Measurements from ENCODE around the gene CASP10.

DNA sequence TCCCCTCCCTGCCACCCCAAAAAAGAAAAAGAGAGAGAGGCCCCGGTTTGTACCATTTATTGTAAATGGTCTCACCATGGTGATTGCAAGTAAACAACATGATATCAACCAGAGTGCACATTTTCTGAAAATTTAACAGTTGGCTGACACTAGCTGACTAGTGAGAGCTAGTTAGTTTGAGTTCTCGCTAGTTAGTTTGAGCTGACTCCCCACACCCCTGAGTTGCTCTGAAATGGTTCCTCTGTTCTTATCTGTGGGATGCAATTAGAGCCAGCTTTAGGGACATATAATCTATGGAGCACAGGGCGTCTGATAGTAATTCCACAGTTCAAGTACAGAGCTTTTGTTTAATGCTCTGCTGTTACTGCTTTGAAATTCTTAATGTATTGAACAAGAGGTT lies 13.1 kb downstream of the CASP10 start:
- TF ChIP-seq, protein P1, sequence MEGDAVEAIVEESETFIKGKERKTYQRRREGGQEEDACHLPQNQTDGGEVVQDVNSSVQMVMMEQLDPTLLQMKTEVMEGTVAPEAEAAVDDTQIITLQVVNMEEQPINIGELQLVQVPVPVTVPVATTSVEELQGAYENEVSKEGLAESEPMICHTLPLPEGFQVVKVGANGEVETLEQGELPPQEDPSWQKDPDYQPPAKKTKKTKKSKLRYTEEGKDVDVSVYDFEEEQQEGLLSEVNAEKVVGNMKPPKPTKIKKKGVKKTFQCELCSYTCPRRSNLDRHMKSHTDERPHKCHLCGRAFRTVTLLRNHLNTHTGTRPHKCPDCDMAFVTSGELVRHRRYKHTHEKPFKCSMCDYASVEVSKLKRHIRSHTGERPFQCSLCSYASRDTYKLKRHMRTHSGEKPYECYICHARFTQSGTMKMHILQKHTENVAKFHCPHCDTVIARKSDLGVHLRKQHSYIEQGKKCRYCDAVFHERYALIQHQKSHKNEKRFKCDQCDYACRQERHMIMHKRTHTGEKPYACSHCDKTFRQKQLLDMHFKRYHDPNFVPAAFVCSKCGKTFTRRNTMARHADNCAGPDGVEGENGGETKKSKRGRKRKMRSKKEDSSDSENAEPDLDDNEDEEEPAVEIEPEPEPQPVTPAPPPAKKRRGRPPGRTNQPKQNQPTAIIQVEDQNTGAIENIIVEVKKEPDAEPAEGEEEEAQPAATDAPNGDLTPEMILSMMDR (IDR thresholded peaks at IDR 0.05): no peak
- TF ChIP-seq, protein P2, sequence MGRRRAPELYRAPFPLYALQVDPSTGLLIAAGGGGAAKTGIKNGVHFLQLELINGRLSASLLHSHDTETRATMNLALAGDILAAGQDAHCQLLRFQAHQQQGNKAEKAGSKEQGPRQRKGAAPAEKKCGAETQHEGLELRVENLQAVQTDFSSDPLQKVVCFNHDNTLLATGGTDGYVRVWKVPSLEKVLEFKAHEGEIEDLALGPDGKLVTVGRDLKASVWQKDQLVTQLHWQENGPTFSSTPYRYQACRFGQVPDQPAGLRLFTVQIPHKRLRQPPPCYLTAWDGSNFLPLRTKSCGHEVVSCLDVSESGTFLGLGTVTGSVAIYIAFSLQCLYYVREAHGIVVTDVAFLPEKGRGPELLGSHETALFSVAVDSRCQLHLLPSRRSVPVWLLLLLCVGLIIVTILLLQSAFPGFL (CRISPR knock-in tag; IDR thresholded peaks at IDR 0.05; ENCODE audit: borderline replicate concordance): no peak
- TF ChIP-seq ELF4 (CRISPR knock-in tag; IDR thresholded peaks at IDR 0.05; ENCODE audit: low read depth) (no peak), NR2C2 (CRISPR knock-in tag; IDR thresholded peaks at IDR 0.05) (no peak), NR3C1 (CRISPR knock-in tag; conservative IDR thresholded peaks at IDR 0.05; ENCODE audit: low read depth) (no peak), ZNF138 (CRISPR knock-in tag; conservative IDR thresholded peaks at IDR 0.05) (no peak), NFYB (CRISPR knock-in tag; conservative IDR thresholded peaks at IDR 0.05; ENCODE audit: low read depth) (no peak), MXD4 (CRISPR knock-in tag; IDR thresholded peaks at IDR 0.05; ENCODE audit: borderline replicate concordance) (no peak), ZBTB21 (CRISPR knock-in tag; IDR thresholded peaks at IDR 0.05; ENCODE audit: borderline replicate concordance) (no peak), MYBL2 (CRISPR knock-in tag; IDR thresholded peaks at IDR 0.05) (no peak), ZNF416 (CRISPR knock-in tag; IDR thresholded peaks at IDR 0.05) (no peak), FOXP1 (CRISPR knock-in tag; IDR thresholded peaks at IDR 0.05; ENCODE audit: borderline replicate concordance) (no peak)
- TF ChIP-seq, protein P3, sequence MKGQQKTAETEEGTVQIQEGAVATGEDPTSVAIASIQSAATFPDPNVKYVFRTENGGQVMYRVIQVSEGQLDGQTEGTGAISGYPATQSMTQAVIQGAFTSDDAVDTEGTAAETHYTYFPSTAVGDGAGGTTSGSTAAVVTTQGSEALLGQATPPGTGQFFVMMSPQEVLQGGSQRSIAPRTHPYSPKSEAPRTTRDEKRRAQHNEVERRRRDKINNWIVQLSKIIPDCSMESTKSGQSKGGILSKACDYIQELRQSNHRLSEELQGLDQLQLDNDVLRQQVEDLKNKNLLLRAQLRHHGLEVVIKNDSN (CRISPR knock-in tag; IDR thresholded peaks at IDR 0.05): no peak
- TF ChIP-seq, protein P4, sequence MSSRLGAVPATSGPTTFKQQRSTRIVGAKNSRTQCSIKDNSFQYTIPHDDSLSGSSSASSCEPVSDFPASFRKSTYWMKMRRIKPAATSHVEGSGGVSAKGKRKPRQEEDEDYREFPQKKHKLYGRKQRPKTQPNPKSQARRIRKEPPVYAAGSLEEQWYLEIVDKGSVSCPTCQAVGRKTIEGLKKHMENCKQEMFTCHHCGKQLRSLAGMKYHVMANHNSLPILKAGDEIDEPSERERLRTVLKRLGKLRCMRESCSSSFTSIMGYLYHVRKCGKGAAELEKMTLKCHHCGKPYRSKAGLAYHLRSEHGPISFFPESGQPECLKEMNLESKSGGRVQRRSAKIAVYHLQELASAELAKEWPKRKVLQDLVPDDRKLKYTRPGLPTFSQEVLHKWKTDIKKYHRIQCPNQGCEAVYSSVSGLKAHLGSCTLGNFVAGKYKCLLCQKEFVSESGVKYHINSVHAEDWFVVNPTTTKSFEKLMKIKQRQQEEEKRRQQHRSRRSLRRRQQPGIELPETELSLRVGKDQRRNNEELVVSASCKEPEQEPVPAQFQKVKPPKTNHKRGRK (CRISPR knock-in tag; IDR thresholded peaks at IDR 0.05; ENCODE audit: borderline replicate concordance): no peak

Data from WTC11 (cell line).